Measurements from ENCODE around the gene MYO18A. TPM values are rescaled to one million over a fixed set of nuclear protein-coding genes. Genes with fewer than 3 reads are reported as not detected.
A peak's percentile ranks its signal among the peaks of the same experiment; 100 is the strongest.
"Not testable (repeated sequence)": the region's sequence is repeated elsewhere in the genome, so short reads cannot be mapped to it uniquely, and the experiment has no call there.

The MYO18A gene
- total RNA-seq = 109 TPM

GRCh38 chr17:29180034-29180787 lies at the start of gene MYO18A:
MYO18A (minus strand) TSS chr17:29180398; CDS start chr17:29166940, 13,458 bp downstream.
- DNase-seq (ENCODE audit: low spot score) = peak; percentile 83

GRCh38 chr17:29225396-29225795 lies 45.2 kb upstream of the MYO18A start:
- DNase-seq (ENCODE audit: low spot score) (no peak), ATAC-seq (no peak)

More at GRCh38 chr17:29180034-29180787, at the start of gene MYO18A:
- ATAC-seq = peak; percentile 59

GRCh38 chr17:29221338-29221737 lies 41.1 kb upstream of the MYO18A start:
- not testable (repeated sequence) for DNase-seq (ENCODE audit: low spot score); ATAC-seq

GRCh38 chr17:29219378-29220047 lies 39.3 kb upstream of the MYO18A start:
- peak; percentile 82 for DNase-seq (ENCODE audit: low spot score)
- ATAC-seq = peak; percentile 99

- ATAC-seq (no peak), DNase-seq (ENCODE audit: low spot score) (no peak)
Measured at GRCh38 chr17:29216856-29217255, 36.7 kb upstream of the MYO18A start.

- DNase-seq (ENCODE audit: low spot score) = no peak
- ATAC-seq = no peak
Measured at GRCh38 chr17:29216181-29216580, 36.0 kb upstream of the MYO18A start.

GRCh38 chr17:29215717-29216116 lies 35.5 kb upstream of the MYO18A start:
- DNase-seq (ENCODE audit: low spot score) = no peak

GRCh38 chr17:29215174-29215573 lies 35.0 kb upstream of the MYO18A start:
- no peak for ATAC-seq

More at GRCh38 chr17:29215717-29216116, 35.5 kb upstream of the MYO18A start:
- no peak for ATAC-seq

GRCh38 chr17:29214215-29215146 lies 34.3 kb upstream of the MYO18A start:
- ATAC-seq = no peak
- DNase-seq (ENCODE audit: low spot score) = no peak

More at GRCh38 chr17:29215174-29215573, 35.0 kb upstream of the MYO18A start:
- no peak for DNase-seq (ENCODE audit: low spot score)

GRCh38 chr17:29212681-29213121 lies 32.5 kb upstream of the MYO18A start:
- DNase-seq (ENCODE audit: low spot score) = no peak
- ATAC-seq = no peak

- DNase-seq (ENCODE audit: low spot score) (no peak), ATAC-seq (no peak)
Measured at GRCh38 chr17:29212094-29212631, 32.0 kb upstream of the MYO18A start.

- DNase-seq (ENCODE audit: low spot score) (no peak), ATAC-seq (no peak)
Measured at GRCh38 chr17:29210879-29211278, 30.7 kb upstream of the MYO18A start.

GRCh38 chr17:29209073-29209472 lies 28.9 kb upstream of the MYO18A start:
- ATAC-seq (no peak), DNase-seq (ENCODE audit: low spot score) (no peak)

GRCh38 chr17:29207975-29208374 lies 27.8 kb upstream of the MYO18A start:
- no peak for DNase-seq (ENCODE audit: low spot score)
- ATAC-seq = no peak

- peak; percentile 51 for ATAC-seq
- peak; percentile 23 for DNase-seq (ENCODE audit: low spot score)
Measured at GRCh38 chr17:29205047-29205446, 24.8 kb upstream of the MYO18A start.

- peak; percentile 66 for ATAC-seq
- DNase-seq (ENCODE audit: low spot score) = not testable (repeated sequence)
Measured at GRCh38 chr17:29204068-29204804, 24.0 kb upstream of the MYO18A start.

- ATAC-seq (no peak), DNase-seq (ENCODE audit: low spot score) (no peak)
Measured at GRCh38 chr17:29197516-29198272, 17.5 kb upstream of the MYO18A start.

- ATAC-seq (no peak), DNase-seq (ENCODE audit: low spot score) (peak; percentile 33)
Measured at GRCh38 chr17:29196769-29197515, 16.7 kb upstream of the MYO18A start.
